Keratinocyte (primary cell): ENCODE measurements around the gene C2CD5. TPM values are rescaled to one million over a fixed set of nuclear protein-coding genes. Genes with fewer than 3 reads are reported as not detected.

Experiments used
- DNase-seq: peaks from one replicate; pipeline ENCODE4 v3.0.0-alpha.2; 2011; ENCODE audit warnings: low read depth, missing footprints, low spot score
- FAIRE-seq: peaks from 2 replicates; lab custom pipeline; 2011; peaks lifted over from hg19 to GRCh38; lab: Jason Lieb, UNC
- H2AFZ ChIP-seq: 2 replicates; pipeline ENCODE4 v1.6.0; 2012; ENCODE audit warnings: low read length, control low read depth, inconsistent platforms; ENCODE audit not compliant: control insufficient read depth
- H3K27ac ChIP-seq: 2 replicates; pipeline ENCODE4 v1.5.1; 2011; ENCODE audit warnings: low read length; ENCODE audit not compliant: control insufficient read depth, insufficient read depth
- H3K27me3 ChIP-seq: 3 replicates; pipeline ENCODE4 v1.6.0; 2011; ENCODE audit warnings: low read length; ENCODE audit not compliant: control insufficient read depth, insufficient read depth; ENCODE audit errors: extremely low read depth
- H3K36me3 ChIP-seq, 2 experiments: 2 replicates in 1 of 2; 3 replicates in 1 of 2; pipeline ENCODE4 v1.5.1; 2011; ENCODE audit warnings: low read length in 2 of 2, mild to moderate bottlenecking in 1 of 2; ENCODE audit not compliant: control insufficient read depth in 2 of 2, insufficient read depth in 2 of 2; ENCODE audit errors: extremely low read depth in 1 of 2
- H3K4me1 ChIP-seq: 3 replicates; pipeline ENCODE4 v1.5.1; 2011; ENCODE audit warnings: low read length; ENCODE audit not compliant: control insufficient read depth, insufficient read depth; ENCODE audit errors: extremely low read depth
- H3K4me2 ChIP-seq: 3 replicates; pipeline ENCODE4 v1.6.0; 2011; ENCODE audit warnings: low read depth, low read length; ENCODE audit not compliant: control insufficient read depth, insufficient read depth; ENCODE audit errors: extremely low read depth
- H3K4me3 ChIP-seq, 3 experiments: fragments of 200-600 bp in 1 of 3; sonication (generic) in 1 of 3; 2 replicates in 2 of 3; 3 replicates in 1 of 3; pipeline ENCODE4 v1.5.1; 2011 to 2016; ENCODE audit warnings: low read length in 3 of 3, mild to moderate bottlenecking in 3 of 3, control low read depth in 2 of 3, inconsistent platforms in 1 of 3, low read depth in 1 of 3, mixed read lengths in 1 of 3, mixed run types in 1 of 3, moderate library complexity in 1 of 3; ENCODE audit not compliant: control insufficient read depth in 2 of 3, insufficient read depth in 2 of 3; ENCODE audit errors: extremely low read depth in 1 of 3
- H3K79me2 ChIP-seq: 2 replicates; pipeline ENCODE4 v1.6.0; 2012; ENCODE audit warnings: low read length; ENCODE audit not compliant: control insufficient read depth, insufficient read depth
- H3K9ac ChIP-seq: 3 replicates; pipeline ENCODE4 v1.6.0; 2011; ENCODE audit warnings: low read length; ENCODE audit not compliant: control insufficient read depth, insufficient read depth; ENCODE audit errors: extremely low read depth
- H3K9me1 ChIP-seq: 3 replicates; pipeline ENCODE4 v1.6.0; 2011; ENCODE audit warnings: low read length; ENCODE audit not compliant: control insufficient read depth, insufficient read depth; ENCODE audit errors: extremely low read depth
- H3K9me3 ChIP-seq: 2 replicates; pipeline ENCODE4 v1.5.1; 2012; ENCODE audit warnings: low read depth, low read length; ENCODE audit not compliant: control insufficient read depth
- H4K20me1 ChIP-seq: 3 replicates; pipeline ENCODE4 v1.6.0; 2011; ENCODE audit warnings: low read length; ENCODE audit not compliant: control insufficient read depth, insufficient read depth; ENCODE audit errors: extremely low read depth
- CTCF ChIP-seq, 3 experiments: IDR thresholded peaks in 1 of 3; conservative IDR thresholded peaks in 1 of 3; optimal IDR thresholded peaks in 1 of 3; 2 replicates in 2 of 3; 3 replicates in 1 of 3; pipeline versions ENCODE3 to v1.5.1; 2011; ENCODE audit warnings: low read length in 3 of 3, mild to moderate bottlenecking in 3 of 3, moderate library complexity in 2 of 3, control low read depth in 1 of 3, inconsistent platforms in 1 of 3; ENCODE audit not compliant: insufficient read depth in 2 of 3; ENCODE audit errors: extremely low read depth in 1 of 3
- EZH2 ChIP-seq: IDR thresholded peaks from one replicate; pipeline ENCODE4 v1.6.1; 2012; ENCODE audit warnings: inconsistent platforms, mild to moderate bottlenecking, low read length, moderate library complexity
- dilution Hi-C: fragments of 300-500 bp; cut with MboI; formaldehyde crosslinking; loops from one replicate; pipeline ENCODE4 v1.7.0; 2020; ENCODE audit warnings: low sequenced_read_pairs; ENCODE audit not compliant: extremely low pct_ligation_motif_present
- polyA plus RNA-seq, 5 experiments: library from polyadenylated mRNA; depleted of rRNA in 3 of 5; stranded (reverse) in 3 of 5; stranded (forward) in 1 of 5; unstranded in 1 of 5; fragments of >200 nt; gene quantifications; 1 replicate in 1 of 5; 2 replicates in 3 of 5; 3 replicates in 1 of 5; pipeline versions ENCODE4 v1.2.1 to v1.2.3, GENCODE V29; 2011 to 2012; ENCODE audit warnings: missing spikeins in 2 of 5, low read depth in 1 of 5, low replicate concordance in 1 of 5

Gene C2CD5
- polyA plus RNA-seq, 1 donor (not counting 4 experiments of a cell fraction or from before 2014, with no cell fraction given) = 17.7 TPM

GRCh38 chr12:22435583-22435982, 108.8 kb downstream of the C2CD5 start:
- FAIRE-seq = no peak

GRCh38 chr12:22431693-22432251, 112.6 kb downstream of the C2CD5 start:
- H3K4me1 ChIP-seq = peaks cover 9% of the 10 kb centered on the region
- DNase-seq (no peak), FAIRE-seq (peak; percentile 36)
- no peak overlapping the region for H3K4me3 ChIP-seq
- H3K27me3 ChIP-seq = no peaks in the 10 kb centered on the region
- dilution Hi-C loops = no loop called here
- no peaks in the 10 kb centered on the region for H4K20me1 ChIP-seq
- no peak overlapping the region for H3K9ac ChIP-seq
- H3K9me1 ChIP-seq = no peaks in the 10 kb centered on the region
- no peaks in the 10 kb centered on the region for H3K9me3 ChIP-seq
- peak overlapping the region; percentile 60 for H2AFZ ChIP-seq
- no peaks in the 10 kb centered on the region for H3K36me3 ChIP-seq
- H3K79me2 ChIP-seq = no peaks in the 10 kb centered on the region
- H3K27ac ChIP-seq = no peak overlapping the region
- no peak overlapping the region for H3K4me2 ChIP-seq
- no peak for TF ChIP-seq CTCF (optimal IDR thresholded peaks at IDR 0.05 in 1 of 3, IDR thresholded peaks at IDR 0.05 in 1 of 3, conservative IDR thresholded peaks at IDR 0.05 in 1 of 3; ENCODE audit: extremely low read depth in 1 of 3, insufficient read depth in 2 of 3, low read length in 3 of 3)
- no peak for TF ChIP-seq EZH2

More at GRCh38 chr12:22435583-22435982, 108.8 kb downstream of the C2CD5 start:
- no peak for DNase-seq
- H3K4me3 ChIP-seq = no peak overlapping the region
- no peak overlapping the region for H3K9ac ChIP-seq
- H3K4me1 ChIP-seq = peaks cover 17% of the 10 kb centered on the region
- no peaks in the 10 kb centered on the region for H4K20me1 ChIP-seq
- TF ChIP-seq CTCF (optimal IDR thresholded peaks at IDR 0.05 in 1 of 3, IDR thresholded peaks at IDR 0.05 in 1 of 3, conservative IDR thresholded peaks at IDR 0.05 in 1 of 3; ENCODE audit: extremely low read depth in 1 of 3, insufficient read depth in 2 of 3, low read length in 3 of 3) = no peak
- no peak for TF ChIP-seq EZH2
- H3K79me2 ChIP-seq = no peaks in the 10 kb centered on the region
- no peak overlapping the region for H2AFZ ChIP-seq
- H3K9me1 ChIP-seq = no peaks in the 10 kb centered on the region
- H3K9me3 ChIP-seq = no peaks in the 10 kb centered on the region
- H3K4me2 ChIP-seq = no peak overlapping the region
- no peaks in the 10 kb centered on the region for H3K36me3 ChIP-seq
- H3K27ac ChIP-seq = no peak overlapping the region
- dilution Hi-C loops = no loop called here
- no peaks in the 10 kb centered on the region for H3K27me3 ChIP-seq
